Activated T-cell treated with anti-CD3 and anti-CD28 coated beads, Interleukin-2, amount 50 U/mL, for 72 hours (primary cell): ENCODE data around the gene DUOXA1. TPM values are rescaled to one million over a fixed set of nuclear protein-coding genes. Genes with fewer than 3 reads are reported as not detected.
A peak's percentile ranks its signal among the peaks of the same experiment; 100 is the strongest.
"Not testable (repeated sequence)": the region's sequence is repeated elsewhere in the genome, so short reads cannot be mapped to it uniquely, and the experiment has no call there.

Source experiments
- ATAC-seq, 2 donors: fragments of 150-1000 bp; cut with Tn5 transposase; replicated peaks in 1 of 2; 2 replicates each; pipeline ENCODE4 v1.10.0; 2021; ENCODE audit warnings: moderate library complexity in 2 of 2, mild to moderate bottlenecking in 1 of 2
- DNase-seq, 2 donors: peaks; one replicate each; pipeline ENCODE4 v3.0.0; 2021 to 2022; ENCODE audit warnings: mixed read lengths in 1 of 2
- H3K27ac Mint-ChIP-seq: one replicate; pipeline ENCODE4 v1.8.0; 2022; ENCODE audit warnings: mild to moderate bottlenecking, moderate library complexity, mixed read lengths
- H3K27me3 Mint-ChIP-seq: one replicate; pipeline ENCODE4 v1.8.0; 2022; ENCODE audit warnings: low read depth, mixed read lengths
- H3K36me3 Mint-ChIP-seq, 2 donors: one replicate each; pipeline ENCODE4 v1.8.0; 2022; ENCODE audit warnings: mixed read lengths in 2 of 2, mild to moderate bottlenecking in 1 of 2; ENCODE audit not compliant: insufficient read depth in 2 of 2
- H3K4me1 Mint-ChIP-seq: one replicate; pipeline ENCODE4 v1.8.0; 2022; ENCODE audit warnings: low read depth, mixed read lengths
- H3K4me3 Mint-ChIP-seq, 2 donors: one replicate each; pipeline ENCODE4 v1.8.0; 2022; ENCODE audit warnings: mild to moderate bottlenecking in 2 of 2, mixed read lengths in 2 of 2, moderate library complexity in 2 of 2
- H3K9me3 Mint-ChIP-seq, 2 donors: one replicate each; pipeline ENCODE4 v1.8.0; 2022; ENCODE audit warnings: mixed read lengths in 2 of 2
- total RNA-seq, 2 donors: library from RNA; stranded (reverse); gene quantifications; one replicate each; pipeline ENCODE4 v1.2.3, GENCODE V29; 2022

Gene DUOXA1
- total RNA-seq, 2 donors from 2014 or later = 0.46 to 0.65 TPM

DNA sequence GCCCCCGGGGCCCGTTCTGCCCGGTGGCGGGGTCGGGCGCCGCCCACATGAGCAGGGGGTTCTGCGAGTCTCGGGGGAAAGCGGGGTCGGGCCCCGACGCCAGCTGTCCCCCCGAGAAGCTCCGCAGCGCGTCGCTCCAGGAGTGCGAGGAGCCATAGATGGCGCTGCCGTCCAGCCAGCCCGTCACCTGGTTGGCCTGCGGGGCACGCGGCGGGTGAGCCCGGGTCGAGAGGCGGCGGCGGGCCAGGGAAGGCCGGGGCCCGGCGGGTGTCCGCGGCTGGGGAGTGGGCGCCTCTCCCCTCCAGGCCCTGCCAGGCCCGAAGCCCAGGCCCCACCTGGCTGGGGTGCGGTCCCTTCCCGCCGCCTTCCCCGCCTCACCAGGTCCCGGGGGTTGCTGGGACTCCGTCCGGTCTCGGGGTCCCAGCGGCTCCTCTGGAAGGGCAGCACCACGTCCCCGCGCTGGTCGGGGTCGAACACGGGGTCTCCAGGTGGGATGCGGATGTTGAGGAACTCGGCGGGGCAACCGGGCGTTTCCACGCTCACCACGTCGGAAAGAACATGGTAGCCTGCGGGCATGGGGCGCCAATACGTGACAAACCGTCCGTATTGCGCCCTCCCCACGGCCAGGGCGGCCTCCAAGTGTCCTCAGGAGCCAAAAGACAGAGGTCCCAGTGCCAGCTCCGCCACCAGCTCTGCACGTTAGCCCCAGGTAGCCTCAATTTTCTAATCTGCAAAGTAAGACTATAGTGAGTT, 18.1 kb downstream of the DUOXA1 start:
- H3K36me3 Mint-ChIP-seq = no peaks in the 10 kb centered on the region
- DNase-seq (no peak), ATAC-seq (peak in 1 of 2 donors; percentile 23)
- peaks cover 14% of the 10 kb centered on the region for H3K4me1 Mint-ChIP-seq
- H3K4me3 Mint-ChIP-seq = peak overlapping the region; percentile 68 to 72
- no peak overlapping the region for H3K27ac Mint-ChIP-seq
- H3K9me3 Mint-ChIP-seq = no peaks in the 10 kb centered on the region
- H3K27me3 Mint-ChIP-seq = peaks cover 68% of the 10 kb centered on the region

DNA sequence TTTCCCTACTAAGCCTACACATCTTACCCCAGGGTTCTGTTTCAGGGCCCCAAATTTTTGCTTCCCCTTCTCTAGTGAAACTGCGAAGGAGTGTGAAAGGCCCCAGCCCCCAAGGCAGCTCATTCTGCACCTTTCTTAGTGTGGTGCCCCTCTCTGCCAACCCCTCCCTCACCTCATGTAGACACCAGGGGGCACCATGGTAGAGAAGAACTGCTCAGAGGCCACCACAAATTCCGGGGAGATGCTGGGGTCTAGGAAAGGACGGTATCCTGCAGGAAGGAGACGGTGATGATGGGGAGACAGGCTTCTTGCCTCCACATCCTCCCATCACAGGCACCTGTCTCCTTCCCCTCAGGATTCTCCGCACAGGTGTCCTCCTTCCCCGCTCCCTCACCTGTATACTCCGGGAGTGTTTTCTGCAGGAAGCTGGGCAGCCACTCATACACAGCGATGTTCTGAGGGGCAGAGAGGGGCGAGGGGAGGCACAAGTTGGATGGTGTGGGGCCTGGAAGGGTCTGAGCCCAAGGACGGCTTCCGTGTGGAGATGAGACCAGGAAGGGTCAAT, 19.3 kb downstream of the DUOXA1 start:
- no peak for ATAC-seq
- Mint-ChIP-seq H3K27ac (no peak overlapping the region), H3K36me3 (no peaks in the 10 kb centered on the region), H3K4me1 (peaks cover 9% of the 10 kb centered on the region), H3K27me3 (peaks cover 55% of the 10 kb centered on the region), H3K9me3 (no peaks in the 10 kb centered on the region), H3K4me3 (no peak overlapping the region)
- DNase-seq = no peak

DNA sequence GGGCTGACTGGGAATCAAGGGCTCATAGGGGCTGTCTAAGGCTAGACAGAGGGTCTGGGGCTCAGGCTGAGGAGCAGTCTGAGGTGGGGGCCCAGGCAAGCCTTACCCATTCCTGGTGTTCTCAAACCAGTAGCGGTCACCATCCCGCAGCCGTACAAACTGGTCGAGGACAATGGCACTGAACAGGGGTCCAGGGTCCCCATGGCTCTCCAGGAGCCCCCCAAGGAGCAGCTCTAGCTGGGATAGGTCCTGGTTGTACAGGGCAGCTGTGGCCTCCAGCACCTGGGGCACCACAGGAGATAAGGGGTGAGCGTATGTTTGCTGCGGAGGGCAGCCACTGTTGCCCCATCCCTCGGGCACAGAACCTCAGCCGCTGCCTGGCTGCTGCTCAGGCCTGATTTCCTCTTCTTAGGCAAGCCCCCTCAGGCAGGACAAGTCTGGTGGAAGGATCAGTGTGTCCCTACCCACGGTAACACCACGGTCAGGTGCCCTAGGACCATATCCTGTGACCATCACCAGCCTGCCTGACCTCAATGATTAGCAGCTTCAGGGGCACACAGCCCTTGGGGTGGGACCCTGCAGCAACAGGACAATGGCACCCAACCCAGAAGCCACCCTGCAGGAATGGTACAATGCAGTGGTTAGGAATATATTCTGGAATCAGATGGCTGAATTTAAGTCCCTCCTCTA, 21.6 kb downstream of the DUOXA1 start:
- Mint-ChIP-seq H3K36me3 (no peaks in the 10 kb centered on the region), H3K27ac (no peak overlapping the region), H3K9me3 (no peaks in the 10 kb centered on the region), H3K4me3 (no peak overlapping the region), H3K27me3 (peaks cover 33% of the 10 kb centered on the region), H3K4me1 (peaks cover 9% of the 10 kb centered on the region)
- no peak for DNase-seq
- no peak for ATAC-seq

- Mint-ChIP-seq H3K4me3 (no peak overlapping the region), H3K4me1 (no peaks in the 10 kb centered on the region), H3K27ac (no peak overlapping the region), H3K27me3 (peaks cover 19% of the 10 kb centered on the region), H3K36me3 (no peaks in the 10 kb centered on the region), H3K9me3 (no peaks in the 10 kb centered on the region)
- DNase-seq (no peak), ATAC-seq (no peak)
Observed at GRCh38 chr15:45106002-45106790, 23.5 kb downstream of the DUOXA1 start.

DNA sequence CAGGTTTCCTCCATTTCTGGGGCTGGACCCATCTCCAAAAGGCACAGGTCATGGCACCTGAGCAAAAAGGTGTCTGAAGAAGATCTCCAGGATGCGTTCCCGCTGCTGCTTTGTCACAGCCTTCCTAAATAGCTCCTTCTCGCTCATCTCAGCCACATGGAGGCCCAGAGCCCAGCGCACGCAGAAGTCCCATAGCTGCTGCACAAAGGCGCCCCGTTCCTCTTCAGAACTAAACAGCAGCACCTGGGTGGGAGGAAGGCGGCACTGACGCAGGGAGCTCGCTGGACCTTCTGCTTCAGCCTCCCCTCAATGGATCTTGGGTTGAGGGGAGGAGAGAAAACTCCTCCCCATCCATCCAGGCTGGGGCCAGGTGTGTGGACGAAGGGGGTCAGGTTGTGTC, 24.1 kb downstream of the DUOXA1 start:
- H3K27me3 Mint-ChIP-seq = peaks cover 18% of the 10 kb centered on the region
- H3K9me3 Mint-ChIP-seq = no peaks in the 10 kb centered on the region
- no peak overlapping the region for H3K27ac Mint-ChIP-seq
- ATAC-seq (no peak), DNase-seq (no peak)
- H3K36me3 Mint-ChIP-seq = no peaks in the 10 kb centered on the region
- H3K4me3 Mint-ChIP-seq = no peak overlapping the region
- no peaks in the 10 kb centered on the region for H3K4me1 Mint-ChIP-seq

- not testable (repeated sequence) for DNase-seq, H3K9me3 Mint-ChIP-seq, H3K27ac Mint-ChIP-seq, ATAC-seq, H3K36me3 Mint-ChIP-seq, H3K27me3 Mint-ChIP-seq, H3K4me1 Mint-ChIP-seq, H3K4me3 Mint-ChIP-seq
Observed at GRCh38 chr15:45104170-45104569, 25.5 kb downstream of the DUOXA1 start.

DNA sequence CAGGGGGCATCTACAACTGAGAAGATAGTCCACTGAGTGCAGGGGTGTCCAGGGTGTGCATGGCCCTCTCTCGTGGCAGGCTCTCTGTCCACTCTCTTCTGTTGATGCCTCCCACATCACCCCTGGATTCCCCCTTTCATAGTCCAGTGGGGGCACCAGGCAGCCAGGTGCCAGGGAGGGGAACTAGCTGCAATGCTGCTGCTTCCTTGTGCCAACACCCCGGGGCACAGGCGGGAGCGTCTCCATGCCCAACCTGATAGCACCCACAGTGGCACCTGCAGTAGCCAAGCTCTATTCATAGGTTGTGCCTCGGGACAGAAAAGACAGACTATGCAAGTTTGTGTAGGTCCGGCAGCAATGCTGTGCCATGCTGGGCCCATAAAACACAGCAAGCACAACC, 27.5 kb downstream of the DUOXA1 start:
- no peak overlapping the region for H3K4me3 Mint-ChIP-seq
- DNase-seq (no peak), ATAC-seq (no peak)
- no peaks in the 10 kb centered on the region for H3K4me1 Mint-ChIP-seq
- no peak overlapping the region for H3K27ac Mint-ChIP-seq
- H3K9me3 Mint-ChIP-seq = no peaks in the 10 kb centered on the region
- H3K36me3 Mint-ChIP-seq = no peaks in the 10 kb centered on the region
- H3K27me3 Mint-ChIP-seq = no peaks in the 10 kb centered on the region

DNA sequence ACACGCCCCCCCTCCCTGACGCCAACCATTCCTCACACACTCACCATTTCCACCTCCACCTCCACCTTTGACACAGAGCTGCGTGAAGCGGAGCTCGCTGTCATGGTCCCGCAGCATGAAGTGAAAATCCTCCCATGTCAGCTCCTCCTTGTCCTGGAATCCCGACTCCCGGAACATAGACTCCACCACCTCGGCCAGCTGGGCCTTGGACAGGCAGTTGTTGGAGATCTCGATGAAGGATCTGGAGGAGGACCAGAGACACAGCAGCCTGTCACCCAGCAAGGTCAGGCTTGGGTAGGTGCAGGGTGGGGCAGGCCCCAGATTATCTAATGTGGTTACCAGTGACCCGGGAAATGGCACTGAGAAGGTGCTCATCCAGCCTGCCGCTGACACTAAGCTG, 27.9 kb downstream of the DUOXA1 start:
- H3K27ac Mint-ChIP-seq = no peak overlapping the region
- no peak for DNase-seq
- H3K9me3 Mint-ChIP-seq = no peaks in the 10 kb centered on the region
- ATAC-seq = no peak
- no peak overlapping the region for H3K4me3 Mint-ChIP-seq
- no peaks in the 10 kb centered on the region for H3K27me3 Mint-ChIP-seq
- no peaks in the 10 kb centered on the region for H3K36me3 Mint-ChIP-seq
- no peaks in the 10 kb centered on the region for H3K4me1 Mint-ChIP-seq

DNA sequence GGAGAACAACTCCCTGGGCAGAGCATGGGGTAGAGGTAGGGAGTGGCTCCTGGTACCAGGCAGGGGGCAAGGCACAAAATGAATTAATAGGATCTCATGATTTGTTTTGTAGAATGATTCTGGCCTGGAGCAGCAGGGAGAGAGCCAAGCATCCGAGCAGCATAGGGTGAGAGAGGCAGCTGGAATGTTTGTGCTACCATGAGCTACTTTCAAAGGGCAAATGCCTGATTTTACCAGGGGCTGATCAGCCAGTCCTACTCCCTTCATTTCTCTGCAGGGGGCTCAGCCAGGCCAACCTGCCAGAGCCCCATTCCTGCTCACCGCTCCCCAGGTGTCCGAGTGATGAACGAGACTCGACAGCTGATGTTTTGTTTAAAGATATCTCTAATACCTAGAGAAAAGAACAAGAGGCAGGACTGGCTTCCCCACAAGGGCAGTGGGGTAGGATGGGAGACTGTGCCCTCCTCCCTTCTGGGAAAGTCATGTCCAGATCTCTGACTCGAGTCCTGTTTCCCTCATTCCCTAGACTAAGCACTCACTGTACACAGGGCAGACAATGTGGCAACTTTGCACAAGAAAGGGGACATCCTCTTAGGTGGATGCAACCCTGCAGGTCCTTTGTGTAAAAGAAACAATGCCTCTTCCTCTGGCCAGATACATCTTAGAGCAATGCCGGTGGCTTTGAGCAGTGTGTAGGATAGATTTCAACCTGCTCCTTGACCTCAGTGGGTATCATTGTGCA, 28.6 kb downstream of the DUOXA1 start:
- Mint-ChIP-seq H3K36me3 (no peaks in the 10 kb centered on the region), H3K27me3 (no peaks in the 10 kb centered on the region), H3K4me3 (no peak overlapping the region), H3K27ac (no peak overlapping the region), H3K9me3 (no peaks in the 10 kb centered on the region), H3K4me1 (no peaks in the 10 kb centered on the region)
- ATAC-seq (no peak), DNase-seq (no peak)

- no peaks in the 10 kb centered on the region for H3K4me1 Mint-ChIP-seq
- no peaks in the 10 kb centered on the region for H3K27me3 Mint-ChIP-seq
- no peak overlapping the region for H3K27ac Mint-ChIP-seq
- H3K4me3 Mint-ChIP-seq = no peak overlapping the region
- no peaks in the 10 kb centered on the region for H3K36me3 Mint-ChIP-seq
- ATAC-seq (no peak), DNase-seq (no peak)
- no peaks in the 10 kb centered on the region for H3K9me3 Mint-ChIP-seq
Observed at GRCh38 chr15:45099549-45100165, 30.0 kb downstream of the DUOXA1 start.

DNA sequence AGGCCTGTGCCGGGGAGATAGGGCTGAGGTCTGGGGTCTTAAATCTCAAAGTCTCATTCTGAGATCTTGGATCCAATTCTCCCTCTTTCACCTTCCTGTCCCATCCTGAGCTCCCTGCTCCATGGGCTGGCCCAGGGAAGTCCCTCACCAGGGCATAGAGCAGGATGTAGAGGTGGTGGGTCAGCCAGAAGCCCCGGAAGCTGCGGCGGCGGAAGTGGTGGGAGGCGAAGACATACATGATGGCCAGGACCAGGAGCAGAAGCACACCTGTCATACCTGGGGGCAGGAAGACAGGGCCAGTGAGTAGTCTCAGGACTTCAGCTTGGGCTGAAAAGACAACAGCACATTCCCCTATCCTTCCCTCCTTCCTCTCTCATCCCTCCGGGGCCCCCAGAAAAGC, 32.2 kb downstream of the DUOXA1 start:
- no peaks in the 10 kb centered on the region for H3K9me3 Mint-ChIP-seq
- no peak for DNase-seq
- no peaks in the 10 kb centered on the region for H3K36me3 Mint-ChIP-seq
- ATAC-seq = no peak
- H3K4me1 Mint-ChIP-seq = no peaks in the 10 kb centered on the region
- no peaks in the 10 kb centered on the region for H3K27me3 Mint-ChIP-seq
- no peak overlapping the region for H3K27ac Mint-ChIP-seq
- H3K4me3 Mint-ChIP-seq = no peak overlapping the region

GRCh38 chr15:45095661-45096060, 34.0 kb downstream of the DUOXA1 start:
- no peaks in the 10 kb centered on the region for H3K36me3 Mint-ChIP-seq
- no peak for ATAC-seq
- no peak for DNase-seq
- H3K27ac Mint-ChIP-seq = no peak overlapping the region
- peaks cover 13% of the 10 kb centered on the region for H3K27me3 Mint-ChIP-seq
- no peaks in the 10 kb centered on the region for H3K4me1 Mint-ChIP-seq
- H3K9me3 Mint-ChIP-seq = no peaks in the 10 kb centered on the region
- no peak overlapping the region for H3K4me3 Mint-ChIP-seq
